Heart left ventricle (tissue), 16 donors: ENCODE data around the gene OSBPL7. TPM values are rescaled to one million over a fixed set of nuclear protein-coding genes. Genes with fewer than 3 reads are reported as not detected.
A peak's percentile ranks its signal among the peaks of the same experiment; 100 is the strongest.

Experiments
- ATAC-seq, 4 donors: fragments of 200-7000 bp; cut with Tn5 transposase; one replicate each; pipeline ENCODE4 v1.9.1; 2020 to 2022; ENCODE audit warnings: moderate library complexity in 4 of 4, mild to moderate bottlenecking in 3 of 4, moderate number of reproducible peaks in 1 of 4
- DNase-seq, 5 donors: peaks; one replicate each; pipeline ENCODE4 v3.0.0-alpha.2; 2020
- H3K27ac ChIP-seq, 12 donors: fragments of 200-600 bp; sonication (generic) in 4 of 12; one replicate each; pipeline versions ENCODE4 v1.5.0 to v1.8.0; 2016 to 2022; ENCODE audit warnings: mild to moderate bottlenecking in 2 of 12
- H3K27me3 ChIP-seq, 9 donors: fragments of 200-600 bp; sonication (generic) in 2 of 9; one replicate each; pipeline versions ENCODE4 v1.5.1 to v1.8.0; 2016 to 2022; ENCODE audit warnings: mild to moderate bottlenecking in 3 of 9
- H3K36me3 ChIP-seq, 9 donors: fragments of 200-600 bp; sonication (generic) in 2 of 9; one replicate each; pipeline versions ENCODE4 v1.5.0 to v1.8.0; 2018 to 2022; ENCODE audit warnings: mild to moderate bottlenecking in 2 of 9
- H3K4me1 ChIP-seq, 12 donors: fragments of 200-600 bp; sonication (generic) in 4 of 12; one replicate each; pipeline versions ENCODE4 v1.5.0 to v1.8.0; 2016 to 2022; ENCODE audit warnings: mild to moderate bottlenecking in 3 of 12
- H3K4me3 ChIP-seq, 12 donors: fragments of 200-600 bp; sonication (generic) in 4 of 12; one replicate each; pipeline versions ENCODE4 v1.5.0 to v1.8.0; 2017 to 2022; ENCODE audit warnings: mild to moderate bottlenecking in 9 of 12, moderate library complexity in 4 of 12
- H3K9me3 ChIP-seq, 12 donors: fragments of 200-600 bp; sonication (generic) in 4 of 12; one replicate each; pipeline versions ENCODE4 v1.5.0 to v1.8.0; 2016 to 2022; ENCODE audit warnings: mild to moderate bottlenecking in 1 of 12
- CTCF ChIP-seq, 12 donors: fragments of 200-600 bp; sonication (generic) in 4 of 12; IDR thresholded peaks; one replicate each; pipeline versions ENCODE4 v1.5.0 to v1.8.0; 2018 to 2022; ENCODE audit warnings: antibody characterized with exemption in 12 of 12, mild to moderate bottlenecking in 5 of 12
- POLR2A ChIP-seq, 2 donors: fragments of 450-650 bp; IDR thresholded peaks; one replicate each; pipeline ENCODE4 v1.6.1; 2017; ENCODE audit warnings: antibody characterized with exemption in 2 of 2, mild to moderate bottlenecking in 2 of 2, moderate library complexity in 2 of 2
- WGBS, 4 donors: extraction: QIAGEN DNeasy Blood & Tissue Kit in 2 of 4; methylation state at CpG; one replicate each; pipeline versions ENCODE4 v1.1.5 to v1.1.7; 2013 to 2018; 5-methylcytosine and 5-hydroxymethylcytosine counted together
- intact Hi-C, 10 donors: fragments of 100-400 bp; cut with DNase I; formaldehyde crosslinking; loops; one replicate each; pipeline versions ENCODE4 v1.11.1 to v1.14.2; 2022
- polyA plus RNA-seq, 2 donors: library from polyadenylated mRNA; stranded (reverse); fragments of 200-250 nt; gene quantifications; one replicate each; pipeline ENCODE4 v1.2.3, GENCODE V29; 2013
- total RNA-seq, 9 donors: library from RNA; depleted of rRNA in 2 of 9; stranded (reverse); fragments of >200 nt in 2 of 9; fragmentation: NEBNext Ultra II Directional in 3 of 9; extraction: Animal tissue kit (Norgen Biotek cat#: 25700) in 3 of 9; gene quantifications; one replicate each; pipeline versions ENCODE4 v1.1.0 to v1.2.4, GENCODE V29; 2016 to 2023
- donor health status: ischemic (EF 13 %, LVEDD 7.1; RV severe dilation, severe dysfunction).
- donor health status: healthy with polysubstance abuse.
- donor health status: DM: no; HTN: yes; CAD: no.
- donor health status: DM: no; HTN: no; CAD: no.
- donor health status: ischemic (EF 25% LVEDD 6.9; RV normal size, moderate dysfunction).
- donor health status: ischemic (EF 25% LVEDD 5.7; RV mildly dilated, moderate dysfunction).
- donor health status: healthy.
- donor health status: DM: yes; HTN: yes; CAD: no.
- donor health status: ischemic (EF 35%, LVEDD 5.7; RV mildly dilated, moderate dysfunction).
- donor health status: nonischemic (EF 11% LVEDD 7.7; RV severe dilation, severe dysfunction).
- donor health status: DM: yes; HTN: yes; CAD: no.
- donor health status: PGD.
- donor health status: ischemic (EF 29% LVEDD 5.4; RV normal size, mild dysfunction).
- donor health status: nonischemic (EF 23%, LVEDD 6.1; RV moderate dilation, normal function).

The OSBPL7 gene
- total and polyA plus RNA-seq, 11 donors, result 1.5 to 7.4 (median 5.2) TPM

GRCh38 chr17:47869114-47869513, 47.5 kb upstream of the OSBPL7 start:
- Histone ChIP-seq H3K4me1 (peaks cover 0 to 8% (median 0%) of the 10 kb centered on the region in 12 donors), H3K4me3 (no peak overlapping the region), H3K27ac (no peak overlapping the region), H3K9me3 (no peaks in the 10 kb centered on the region), H3K27me3 (peaks cover 0 to 55% (median 18%) of the 10 kb centered on the region in 9 donors), H3K36me3 (no peaks in the 10 kb centered on the region)
- peak in 1 of 5 donors; percentile 42 for DNase-seq
- ATAC-seq, result no peak
- 31 to 56% (median 49%) methylated on average over 2 of the region's 2 CpGs for WGBS, 4 donors
- TF ChIP-seq CTCF (IDR thresholded peaks at IDR 0.05) (no peak), POLR2A (IDR thresholded peaks at IDR 0.05) (no peak)
- intact Hi-C loops, result no loop called here

GRCh38 chr17:47867813-47868533, 46.4 kb upstream of the OSBPL7 start:
- H3K27ac ChIP-seq, result no peak overlapping the region
- no peak overlapping the region for H3K4me3 ChIP-seq
- intact Hi-C loops, result no loop called here
- TF ChIP-seq CTCF (IDR thresholded peaks at IDR 0.05) (no peak), POLR2A (IDR thresholded peaks at IDR 0.05) (no peak)
- no peaks in the 10 kb centered on the region for H3K9me3 ChIP-seq
- ATAC-seq (no peak), DNase-seq (peak in 1 of 5 donors; percentile 19)
- 87 to 91% (median 89%) methylated on average over 10 to 11 of the region's 11 CpGs for WGBS, 4 donors
- H3K36me3 ChIP-seq, result no peaks in the 10 kb centered on the region
- peaks cover 0 to 48% (median 13%) of the 10 kb centered on the region in 9 donors for H3K27me3 ChIP-seq
- peaks cover 0 to 8% (median 0%) of the 10 kb centered on the region in 12 donors for H3K4me1 ChIP-seq

- Histone ChIP-seq H3K4me3 (no peak overlapping the region), H3K36me3 (no peaks in the 10 kb centered on the region), H3K9me3 (no peaks in the 10 kb centered on the region), H3K4me1 (no peaks in the 10 kb centered on the region), H3K27ac (no peak overlapping the region), H3K27me3 (peaks cover 0 to 38% (median 2%) of the 10 kb centered on the region in 9 donors)
- WGBS, 4 donors, result 27 to 36% (median 33%) methylated on average over 20 of the region's 20 CpGs
- DNase-seq (peak in 1 of 5 donors; percentile 53), ATAC-seq (peak in 3 of 4 donors; percentile 60 to 74 (median 74))
- TF ChIP-seq POLR2A (IDR thresholded peaks at IDR 0.05) (no peak), CTCF (IDR thresholded peaks at IDR 0.05) (no peak)
- intact Hi-C loops, result no loop called here
Observed at GRCh38 chr17:47866941-47867340, 45.3 kb upstream of the OSBPL7 start.

- intact Hi-C loops, result no loop called here
- DNase-seq (no peak), ATAC-seq (no peak)
- 59 to 73% (median 68%) methylated on average over 7 of the region's 7 CpGs for WGBS, 4 donors
- H3K4me3 ChIP-seq, result no peak overlapping the region
- H3K36me3 ChIP-seq, result no peaks in the 10 kb centered on the region
- H3K27me3 ChIP-seq, result peaks cover 0 to 20% (median 0%) of the 10 kb centered on the region in 9 donors
- TF ChIP-seq CTCF (IDR thresholded peaks at IDR 0.05) (no peak), POLR2A (IDR thresholded peaks at IDR 0.05) (no peak)
- H3K27ac ChIP-seq, result no peak overlapping the region
- H3K9me3 ChIP-seq, result no peaks in the 10 kb centered on the region
- no peaks in the 10 kb centered on the region for H3K4me1 ChIP-seq
Observed at GRCh38 chr17:47864791-47865216, 43.2 kb upstream of the OSBPL7 start.
